HEK293 (cell line): ENCODE results near the gene SCGB1C1.

ENCODE experiments used
- CTCF ChIP-seq: fragments of 450-650 bp; formaldehyde crosslinking; IDR thresholded peaks from 2 replicates; pipeline ENCODE4 v1.5.1; 2016; ENCODE audit warnings: missing biosample characterization, missing genetic modification characterization
- ZBTB8A ChIP-seq: fragments of 450-650 bp; formaldehyde crosslinking; IDR thresholded peaks from 2 replicates; pipeline ENCODE4 v1.5.1; 2016; ENCODE audit warnings: missing biosample characterization, missing genetic modification characterization
- ZFP3 ChIP-seq: fragments of 450-650 bp; formaldehyde crosslinking; IDR thresholded peaks from 2 replicates; pipeline ENCODE4 v1.5.1; 2016; ENCODE audit warnings: low read depth, missing biosample characterization, missing genetic modification characterization
- ZNF121 ChIP-seq: fragments of 450-650 bp; formaldehyde crosslinking; IDR thresholded peaks from 2 replicates; pipeline ENCODE4 v1.5.1; 2016; ENCODE audit warnings: missing biosample characterization, missing genetic modification characterization
- ZNF623 ChIP-seq: fragments of 450-650 bp; formaldehyde crosslinking; IDR thresholded peaks from 2 replicates; pipeline ENCODE4 v1.5.1; 2016; ENCODE audit warnings: missing biosample characterization, missing genetic modification characterization

DNA sequence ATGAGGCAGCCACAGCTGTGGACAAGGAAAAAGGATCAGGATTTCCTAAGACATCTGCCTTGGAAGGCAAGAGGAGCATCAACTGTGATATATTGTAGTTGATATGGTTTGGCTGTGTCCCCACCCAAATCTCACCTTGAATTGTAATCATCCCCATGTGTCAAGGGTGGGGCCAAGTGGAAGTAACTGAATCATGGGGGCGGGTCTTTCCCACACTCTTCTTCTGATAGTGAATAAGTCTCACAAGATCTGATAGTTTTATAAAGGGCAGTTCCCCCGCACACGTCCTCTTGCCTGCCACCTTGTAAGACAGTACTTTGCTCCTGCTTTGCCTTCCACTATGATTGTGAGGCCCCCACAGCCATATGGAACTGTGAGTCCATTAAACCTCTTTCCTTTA lies 24.8 kb downstream of the SCGB1C1 start:
- TF ChIP-seq CTCF (tag by site-specific recombination) = no peak
- TF ChIP-seq ZBTB8A (tag by site-specific recombination) = no peak
- no peak for TF ChIP-seq ZFP3 (tag by site-specific recombination)
- TF ChIP-seq ZNF623 = no peak
- TF ChIP-seq ZNF121 (tag by site-specific recombination) = no peak
